Stimulated activated CD4-positive, alpha-beta T cell treated with anti-CD3 and anti-CD28 coated beads, Interleukin-1b, Interleukin-23, amount 100 ng/mL, for 24 hours (primary cell): Measurements from ENCODE around the gene RNF212.
"Not testable (repeated sequence)": the region's sequence is repeated elsewhere in the genome, so short reads cannot be mapped to it uniquely, and the experiment has no call there.

Source experiments
- DNase-seq, 4 experiments: peaks; one replicate each; pipeline ENCODE4 v3.0.0-alpha.2; 2020; ENCODE audit warnings: low read depth in 4 of 4, low spot score in 1 of 4

Gene RNF212

GRCh38 chr4:1049591-1049905 lies 63.8 kb downstream of the RNF212 start:
- no peak for DNase-seq

- DNase-seq: peak in 2 of 4 experiments; percentile 8 to 28
These were observed 64.4 kb downstream of the RNF212 start for GRCh38 chr4:1048773-1049590.

GRCh38 chr4:1047976-1048772 lies 65.2 kb downstream of the RNF212 start:
- DNase-seq: no peak

GRCh38 chr4:1047106-1047975 lies 66.0 kb downstream of the RNF212 start:
- no peak for DNase-seq

GRCh38 chr4:1046581-1047011 lies 66.8 kb downstream of the RNF212 start:
- DNase-seq: not testable (repeated sequence)

- no peak for DNase-seq
These were observed 67.7 kb downstream of the RNF212 start for GRCh38 chr4:1045595-1046201.

GRCh38 chr4:1045193-1045594 lies 68.2 kb downstream of the RNF212 start:
- no peak for DNase-seq

- no peak for DNase-seq
These were observed 68.7 kb downstream of the RNF212 start for GRCh38 chr4:1044469-1045192.

- no peak for DNase-seq
These were observed 69.5 kb downstream of the RNF212 start for GRCh38 chr4:1043651-1044468.

- DNase-seq: no peak
These were observed 70.2 kb downstream of the RNF212 start for GRCh38 chr4:1043162-1043561.

GRCh38 chr4:1042352-1043055 lies 70.9 kb downstream of the RNF212 start:
- DNase-seq: no peak

- no peak for DNase-seq
These were observed 71.4 kb downstream of the RNF212 start for GRCh38 chr4:1041936-1042330.

- DNase-seq: no peak
These were observed 72.0 kb downstream of the RNF212 start for GRCh38 chr4:1041147-1041935.

- no peak for DNase-seq
These were observed 72.8 kb downstream of the RNF212 start for GRCh38 chr4:1040344-1041146.

GRCh38 chr4:1039493-1040343 lies 73.6 kb downstream of the RNF212 start:
- no peak for DNase-seq

- DNase-seq: no peak
These were observed 74.3 kb downstream of the RNF212 start for GRCh38 chr4:1038948-1039492.
